ENCODE data around the gene RLF. TPM values are rescaled to one million over a fixed set of nuclear protein-coding genes. Genes with fewer than 3 reads are reported as not detected.
A peak's percentile ranks its signal among the peaks of the same experiment; 100 is the strongest.

RLF gene
- total and polyA plus RNA-seq, 9 of the 15 experiments (the other 6 are each of a cell fraction or from before 2014, with no cell fraction given): 3.6 to 35.0 (median 21.2) TPM

- TF ChIP-seq ZNF407 (IDR thresholded peaks at IDR 0.05; ENCODE audit: low read depth) (no peak), MXD1 (CRISPR knock-in tag; IDR thresholded peaks at IDR 0.05; ENCODE audit: borderline replicate concordance, poor library complexity, severe bottlenecking) (no peak), ILF3 (IDR thresholded peaks at IDR 0.05; ENCODE audit: borderline replicate concordance) (no peak), ILK (tag; IDR thresholded peaks at IDR 0.05; ENCODE audit: borderline replicate concordance, low read depth) (no peak), ZBTB8A (IDR thresholded peaks at IDR 0.05; ENCODE audit: partially characterized antibody) (no peak), PRMT5 (CRISPR knock-in tag; IDR thresholded peaks at IDR 0.05) (no peak), SPI1 (IDR thresholded peaks at IDR 0.05; ENCODE audit: borderline replicate concordance, low read depth, low read length) (peak; percentile 31; the same call in 1 of the 2 replicates), DACH1 (IDR thresholded peaks at IDR 0.05; ENCODE audit: partially characterized antibody) (no peak), ESRRA (IDR thresholded peaks at IDR 0.05; ENCODE audit: borderline replicate concordance, low read depth) (peak; percentile 68; the same call in 1 of the 2 replicates)
Observed at GRCh38 chr1:40167317-40167716, 6.1 kb downstream of the RLF start (continued).
